DND-41 (cell line): ENCODE results near the gene APMAP.

Experiments
- ATAC-seq: fragments of 200-7000 bp; cut with Tn5 transposase; 3 replicates; pipeline ENCODE4 v1.9.1; 2021; ENCODE audit warnings: low read depth; ENCODE audit not compliant: insufficient read depth
- DNase-seq: peaks from one replicate; pipeline ENCODE4 v3.0.0-alpha.2; 2020
- H2AFZ ChIP-seq: 2 replicates; pipeline ENCODE4 v1.6.0; 2012; ENCODE audit warnings: low read depth, low read length
- H3K27ac ChIP-seq: 2 replicates; pipeline ENCODE4 v1.5.1; 2012; ENCODE audit warnings: low read length, inconsistent platforms
- H3K27me3 ChIP-seq: fragments of 200-600 bp; sonication (generic); 2 replicates; pipeline ENCODE4 v1.6.0; 2012; ENCODE audit warnings: low read length, mild to moderate bottlenecking, inconsistent platforms; ENCODE audit not compliant: insufficient read depth, poor library complexity
- H3K36me3 ChIP-seq: 2 replicates; pipeline ENCODE4 v1.5.1; 2012; ENCODE audit warnings: low read length, inconsistent platforms; ENCODE audit not compliant: insufficient read depth
- H3K4me1 ChIP-seq: 2 replicates; pipeline ENCODE4 v1.5.1; 2012; ENCODE audit warnings: mild to moderate bottlenecking, low read length; ENCODE audit not compliant: insufficient read depth
- H3K4me2 ChIP-seq: 2 replicates; pipeline ENCODE4 v1.6.0; 2012; ENCODE audit warnings: mild to moderate bottlenecking, moderate library complexity, low read length, inconsistent platforms; ENCODE audit not compliant: insufficient read depth
- H3K4me3 ChIP-seq, 2 experiments: fragments of 200-600 bp in 1 of 2; shearing (Covaris generic) in 1 of 2; 2 replicates each; pipeline ENCODE4 v1.5.1; 2012 to 2016; ENCODE audit warnings: inconsistent platforms in 2 of 2, low read length in 2 of 2, mild to moderate bottlenecking in 2 of 2, low read depth in 1 of 2, moderate library complexity in 1 of 2
- H3K79me2 ChIP-seq: 2 replicates; pipeline ENCODE4 v1.6.0; 2012; ENCODE audit warnings: low read length, inconsistent platforms; ENCODE audit not compliant: insufficient read depth
- H3K9ac ChIP-seq: 2 replicates; pipeline ENCODE4 v1.6.0; 2012; ENCODE audit warnings: low read depth, mild to moderate bottlenecking, inconsistent platforms, low read length, moderate library complexity
- H3K9me3 ChIP-seq: 2 replicates; pipeline ENCODE4 v1.5.1; 2012; ENCODE audit warnings: low read length, moderate library complexity, mild to moderate bottlenecking, inconsistent platforms; ENCODE audit not compliant: insufficient read depth, severe bottlenecking
- H4K20me1 ChIP-seq: 2 replicates; pipeline ENCODE4 v1.6.0; 2012; ENCODE audit warnings: low read length; ENCODE audit not compliant: insufficient read depth
- CTCF ChIP-seq: IDR thresholded peaks from 2 replicates; pipeline ENCODE4 v1.5.1; 2012; ENCODE audit warnings: borderline replicate concordance, low read length, moderate library complexity, mild to moderate bottlenecking; ENCODE audit not compliant: poor library complexity, severe bottlenecking; ENCODE audit errors: extremely low read depth
- EZH2 ChIP-seq: IDR thresholded peaks from 3 replicates; pipeline ENCODE4 v1.6.1; 2012; ENCODE audit warnings: borderline replicate concordance, low read depth, mild to moderate bottlenecking, moderate library complexity, low read length, inconsistent platforms; ENCODE audit not compliant: severe bottlenecking

The APMAP gene

GRCh38 chr20:24977797-24978196, 14.8 kb downstream of the APMAP start:
- H4K20me1 ChIP-seq: peaks cover 10% of the 10 kb centered on the region; the same call in 1 of the 2 replicates
- TF ChIP-seq EZH2 (no peak), CTCF (no peak)
- H3K79me2 ChIP-seq: peaks cover 50% of the 10 kb centered on the region
- H3K36me3 ChIP-seq: peaks cover 85% of the 10 kb centered on the region
- H3K4me1 ChIP-seq: no peaks in the 10 kb centered on the region
- DNase-seq (peak; percentile 1), ATAC-seq (no peak)
- H3K4me2 ChIP-seq: no peak overlapping the region
- H3K9ac ChIP-seq: no peak overlapping the region
- H3K27ac ChIP-seq: no peak overlapping the region
- H3K9me3 ChIP-seq: peaks cover 7% of the 10 kb centered on the region
- no peak overlapping the region for H2AFZ ChIP-seq
- H3K4me3 ChIP-seq: no peak overlapping the region
- no peaks in the 10 kb centered on the region for H3K27me3 ChIP-seq

- Histone ChIP-seq H3K79me2 (peaks cover 46% of the 10 kb centered on the region), H3K9me3 (peaks cover 7% of the 10 kb centered on the region), H3K27ac (no peak overlapping the region), H3K4me3 (no peak overlapping the region), H3K36me3 (peaks cover 86% of the 10 kb centered on the region), H3K27me3 (no peaks in the 10 kb centered on the region), H3K9ac (no peak overlapping the region), H3K4me2 (no peak overlapping the region), H3K4me1 (no peaks in the 10 kb centered on the region), H2AFZ (no peak overlapping the region), H4K20me1 (peaks cover 10% of the 10 kb centered on the region; the same call in 1 of the 2 replicates)
- ATAC-seq (no peak), DNase-seq (peak; percentile 2)
- no peak for TF ChIP-seq EZH2
- no peak for TF ChIP-seq CTCF
Measured at GRCh38 chr20:24977336-24977735, 15.2 kb downstream of the APMAP start.

GRCh38 chr20:24972341-24972740, 20.2 kb downstream of the APMAP start:
- TF ChIP-seq EZH2 (no peak), CTCF (no peak)
- Histone ChIP-seq H2AFZ (no peak overlapping the region), H3K9ac (no peak overlapping the region), H3K4me1 (no peaks in the 10 kb centered on the region), H3K79me2 (peaks cover 9% of the 10 kb centered on the region; the same call in 1 of the 2 replicates), H3K4me2 (no peak overlapping the region), H3K36me3 (peaks cover 86% of the 10 kb centered on the region), H3K9me3 (no peaks in the 10 kb centered on the region), H3K27me3 (no peaks in the 10 kb centered on the region), H4K20me1 (peaks cover 3% of the 10 kb centered on the region; the same call in 1 of the 2 replicates), H3K27ac (no peak overlapping the region), H3K4me3 (no peak overlapping the region)
- ATAC-seq (no peak), DNase-seq (no peak)
